RWPE2 (cell line): ENCODE results near the gene GPR146.
"Not testable (repeated sequence)": the region's sequence is repeated elsewhere in the genome, so short reads cannot be mapped to it uniquely, and the experiment has no call there.

Experiments
- ATAC-seq: fragments of 200-7000 bp; cut with Tn5 transposase; 3 replicates; pipeline ENCODE4 v1.9.1; 2021; ENCODE audit warnings: low read depth
- DNase-seq: peaks from one replicate; pipeline ENCODE4 v3.0.0-alpha.2; 2020; ENCODE audit warnings: low spot score
- H3K27ac ChIP-seq: fragments of 450-650 bp; 2 replicates; pipeline ENCODE4 v1.5.1; 2017; ENCODE audit warnings: mild to moderate bottlenecking; ENCODE audit not compliant: poor library complexity, severe bottlenecking
- H3K27me3 ChIP-seq: fragments of 250-450 bp; sonication (Bioruptor Pico); 2 replicates; pipeline ENCODE4 v1.5.1; 2021; ENCODE audit warnings: mild to moderate bottlenecking, moderate library complexity; ENCODE audit not compliant: insufficient read depth, poor library complexity, severe bottlenecking
- H3K36me3 ChIP-seq: fragments of 250-450 bp; sonication (Bioruptor Pico); 2 replicates; pipeline ENCODE4 v1.5.1; 2020; ENCODE audit warnings: low read depth, mild to moderate bottlenecking, moderate library complexity
- H3K4me1 ChIP-seq: fragments of 250-450 bp; sonication (Bioruptor Pico); 2 replicates; pipeline ENCODE4 v1.5.1; 2021; ENCODE audit warnings: mild to moderate bottlenecking, moderate library complexity; ENCODE audit not compliant: insufficient read depth, poor library complexity, severe bottlenecking
- H3K4me3 ChIP-seq: fragments of 250-450 bp; sonication (Bioruptor Pico); 2 replicates; pipeline ENCODE4 v1.5.1; 2021; ENCODE audit warnings: mild to moderate bottlenecking, moderate library complexity; ENCODE audit not compliant: severe bottlenecking
- H3K9me3 ChIP-seq: fragments of 250-450 bp; sonication (Bioruptor Pico); 2 replicates; pipeline ENCODE4 v1.5.1; 2021; ENCODE audit warnings: mild to moderate bottlenecking, moderate library complexity; ENCODE audit not compliant: severe bottlenecking
- TF ChIP-seq, protein P1 (sequence below): fragments of 450-650 bp; IDR thresholded peaks from one replicate; pipeline ENCODE4 v1.5.1; 2017; ENCODE audit warnings: mild to moderate bottlenecking, moderate library complexity; ENCODE audit not compliant: poor library complexity, severe bottlenecking

GPR146 gene

DNA sequence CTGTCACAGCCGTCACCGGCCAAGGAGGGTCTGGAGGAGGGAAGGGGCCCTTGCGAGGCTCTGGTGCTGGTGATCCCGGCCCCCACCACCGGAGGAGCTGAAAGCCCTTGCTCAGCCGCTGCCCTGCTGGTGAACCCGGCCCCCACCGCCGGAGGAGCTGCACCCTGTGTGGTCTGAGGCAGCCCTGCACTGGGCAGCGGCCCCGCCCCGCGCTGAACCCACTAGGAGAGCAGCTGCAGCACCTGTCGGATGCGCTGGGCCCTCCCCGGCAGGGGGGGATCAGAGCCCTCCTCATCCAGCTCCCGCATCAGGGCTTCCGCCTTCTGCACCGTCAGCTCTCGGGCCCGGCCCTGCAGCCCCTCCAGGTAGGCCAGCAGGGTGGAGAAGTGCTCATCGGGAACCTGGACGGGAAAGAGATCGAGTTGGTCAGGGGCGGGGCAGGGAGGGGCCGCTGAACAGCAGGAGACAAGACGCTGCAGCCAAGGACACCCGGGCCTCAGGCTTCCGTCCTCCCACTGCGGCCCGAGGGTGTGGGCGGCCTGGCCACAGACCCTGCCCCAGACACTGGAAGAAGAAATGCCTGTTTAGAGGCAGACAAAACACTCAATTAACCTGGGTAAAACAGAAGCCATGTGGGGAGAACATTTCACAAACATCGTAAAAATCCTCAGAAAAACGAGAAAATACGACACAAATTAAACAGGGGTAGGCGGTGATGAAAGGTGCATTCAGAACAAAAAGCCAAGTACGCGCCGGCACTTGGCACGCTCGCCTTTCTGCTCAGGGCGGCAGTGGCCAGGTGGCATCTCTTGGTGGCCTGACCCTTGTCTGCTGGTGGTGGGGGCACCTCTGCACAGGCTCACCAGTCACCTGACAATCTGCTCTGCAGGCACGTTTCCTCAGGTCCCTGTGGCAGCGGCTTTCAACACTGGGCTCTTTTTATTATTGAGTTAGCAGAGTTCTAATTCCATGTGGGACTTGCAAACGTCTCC, 46.6 kb upstream of the GPR146 start:
- DNase-seq (no peak), ATAC-seq (no peak)
- no peaks in the 10 kb centered on the region for H3K27me3 ChIP-seq
- H3K9me3 ChIP-seq: no peaks in the 10 kb centered on the region
- H3K27ac ChIP-seq: no peak overlapping the region
- TF ChIP-seq, protein P1, sequence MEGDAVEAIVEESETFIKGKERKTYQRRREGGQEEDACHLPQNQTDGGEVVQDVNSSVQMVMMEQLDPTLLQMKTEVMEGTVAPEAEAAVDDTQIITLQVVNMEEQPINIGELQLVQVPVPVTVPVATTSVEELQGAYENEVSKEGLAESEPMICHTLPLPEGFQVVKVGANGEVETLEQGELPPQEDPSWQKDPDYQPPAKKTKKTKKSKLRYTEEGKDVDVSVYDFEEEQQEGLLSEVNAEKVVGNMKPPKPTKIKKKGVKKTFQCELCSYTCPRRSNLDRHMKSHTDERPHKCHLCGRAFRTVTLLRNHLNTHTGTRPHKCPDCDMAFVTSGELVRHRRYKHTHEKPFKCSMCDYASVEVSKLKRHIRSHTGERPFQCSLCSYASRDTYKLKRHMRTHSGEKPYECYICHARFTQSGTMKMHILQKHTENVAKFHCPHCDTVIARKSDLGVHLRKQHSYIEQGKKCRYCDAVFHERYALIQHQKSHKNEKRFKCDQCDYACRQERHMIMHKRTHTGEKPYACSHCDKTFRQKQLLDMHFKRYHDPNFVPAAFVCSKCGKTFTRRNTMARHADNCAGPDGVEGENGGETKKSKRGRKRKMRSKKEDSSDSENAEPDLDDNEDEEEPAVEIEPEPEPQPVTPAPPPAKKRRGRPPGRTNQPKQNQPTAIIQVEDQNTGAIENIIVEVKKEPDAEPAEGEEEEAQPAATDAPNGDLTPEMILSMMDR: no peak
- H3K4me1 ChIP-seq: no peaks in the 10 kb centered on the region
- no peak overlapping the region for H3K4me3 ChIP-seq
- H3K36me3 ChIP-seq: peaks cover 9% of the 10 kb centered on the region; the same call in 1 of the 2 replicates

DNA sequence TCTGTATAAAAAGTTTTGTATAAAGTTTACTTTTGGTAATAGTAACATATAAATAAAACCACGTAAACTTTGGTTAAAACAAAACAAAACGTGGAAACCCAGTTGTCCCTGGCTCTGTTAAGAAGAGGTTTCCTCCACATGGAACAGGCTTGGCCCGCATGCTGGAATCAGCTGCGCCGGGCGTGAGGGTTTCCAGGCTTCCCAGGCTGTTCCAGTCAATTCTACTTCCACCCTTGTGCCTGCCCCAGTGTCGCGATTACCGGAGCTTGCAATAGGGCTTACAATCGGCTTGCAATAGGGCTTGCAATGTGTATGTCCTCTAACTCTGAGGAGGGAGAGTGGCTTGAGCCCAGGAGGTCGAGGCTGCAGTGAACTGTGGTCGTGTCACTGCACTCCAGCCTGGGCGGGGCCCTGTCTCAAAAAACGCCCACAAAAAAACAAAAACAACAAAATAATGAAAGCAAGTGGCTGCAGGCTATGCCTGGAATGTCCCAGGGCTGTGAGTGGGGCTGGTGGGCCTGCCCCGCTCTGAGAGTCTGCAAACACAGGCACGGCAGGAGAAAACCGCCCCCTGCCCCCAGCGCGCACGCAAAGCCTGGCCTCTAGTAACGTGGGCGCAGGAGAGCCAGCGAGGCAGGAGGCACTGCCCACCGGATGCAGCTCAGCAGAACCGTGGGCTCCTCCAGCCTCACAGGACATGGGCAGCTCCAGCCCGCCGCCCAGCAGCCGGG, 45.0 kb upstream of the GPR146 start:
- H3K27ac ChIP-seq: no peak overlapping the region
- no peak overlapping the region for H3K4me3 ChIP-seq
- TF ChIP-seq, protein P1: no peak
- no peak for ATAC-seq
- no peak for DNase-seq
- no peaks in the 10 kb centered on the region for H3K27me3 ChIP-seq
- H3K4me1 ChIP-seq: no peaks in the 10 kb centered on the region
- no peaks in the 10 kb centered on the region for H3K9me3 ChIP-seq
- peaks cover 9% of the 10 kb centered on the region; the same call in 1 of the 2 replicates for H3K36me3 ChIP-seq

DNA sequence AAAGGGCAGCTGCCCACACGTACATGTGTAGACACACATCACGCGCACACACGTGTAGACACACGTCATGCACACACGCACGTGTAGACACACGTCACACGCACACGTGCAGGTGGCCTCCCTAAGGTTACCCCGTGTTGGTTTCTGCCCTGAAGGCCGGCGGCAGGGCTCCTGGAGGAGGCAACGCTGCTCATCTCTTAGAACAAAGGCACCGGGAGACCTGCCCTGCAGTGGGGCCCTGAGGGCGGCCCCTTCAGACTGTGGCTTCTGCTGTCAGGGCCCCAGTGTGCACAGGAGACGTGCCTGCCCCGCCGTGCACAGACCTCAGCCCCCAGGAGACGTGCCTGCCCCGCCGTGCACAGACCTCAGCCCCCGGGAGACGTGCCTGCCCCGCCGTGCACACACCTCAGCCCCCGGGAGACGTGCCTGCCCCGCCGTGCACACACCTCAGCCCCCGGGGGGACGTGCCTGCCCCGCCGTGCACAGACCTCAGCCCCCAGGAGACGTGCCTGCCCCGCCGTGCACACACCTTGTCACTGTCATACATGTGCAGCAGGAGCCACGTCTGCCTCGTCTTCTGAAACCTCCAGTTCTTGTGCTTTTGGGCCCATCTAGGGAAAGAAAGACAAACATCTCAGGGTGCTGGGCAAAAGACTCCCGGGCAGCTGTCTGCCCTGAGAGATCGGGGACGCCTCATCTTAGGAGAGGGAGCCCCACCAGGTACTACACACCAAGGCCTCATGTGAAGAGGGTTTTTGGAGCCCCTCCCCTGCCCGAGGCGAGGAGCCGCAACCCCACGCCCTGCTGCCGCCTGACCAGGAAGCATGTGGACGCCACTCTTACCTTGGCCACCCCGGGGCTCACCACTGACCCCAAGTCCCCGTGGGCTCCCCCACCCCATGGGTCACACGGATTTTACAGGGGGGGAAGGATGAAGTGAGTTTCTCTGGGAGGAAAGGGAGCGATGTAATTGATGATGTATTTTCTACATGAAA, 44.1 kb upstream of the GPR146 start:
- DNase-seq: no peak

DNA sequence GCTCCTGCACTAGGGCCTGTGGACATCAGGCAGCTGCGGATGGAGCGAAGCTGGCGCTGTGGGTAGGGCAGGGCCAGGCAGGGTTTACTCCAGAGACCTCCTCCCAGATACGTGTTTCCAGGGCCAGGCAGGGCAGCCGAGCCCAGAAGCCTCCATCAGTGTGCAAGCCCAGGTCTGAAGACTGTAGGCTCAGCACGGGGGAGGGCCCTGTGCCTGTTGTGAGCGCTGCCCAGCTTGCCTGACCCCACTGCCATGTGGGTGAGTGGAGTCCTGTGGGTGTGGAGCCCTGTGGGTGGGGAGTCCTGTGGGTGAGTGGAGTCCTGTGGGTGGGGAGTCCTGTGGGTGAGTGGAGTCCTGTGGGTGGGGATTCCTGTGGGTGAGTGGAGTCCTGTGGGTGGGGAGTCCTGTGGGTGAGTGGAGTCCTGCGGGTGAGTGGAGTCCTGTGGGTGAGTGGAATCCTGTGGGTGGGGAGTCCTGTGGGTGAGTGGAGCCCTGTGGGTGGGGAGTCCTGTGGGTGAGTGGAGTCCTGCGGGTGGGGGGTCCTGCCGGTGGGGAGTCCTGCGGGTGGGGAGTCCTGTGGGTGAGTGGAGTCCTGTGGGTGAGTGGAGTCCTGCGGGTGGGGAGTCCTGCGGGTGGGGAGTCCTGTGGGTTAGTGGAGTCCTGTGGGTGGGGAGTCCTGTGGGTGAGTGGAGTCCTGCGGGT, 43.1 kb upstream of the GPR146 start:
- not testable (repeated sequence) for H3K27me3 ChIP-seq, H3K36me3 ChIP-seq, H3K4me3 ChIP-seq, H3K4me1 ChIP-seq, DNase-seq, H3K9me3 ChIP-seq, H3K27ac ChIP-seq
- ATAC-seq: peak; percentile 22; the same call in 1 of the 3 replicates

More for the DNA sequence above, 44.1 kb upstream of the GPR146 start:
- Histone ChIP-seq H3K36me3 (peaks cover 9% of the 10 kb centered on the region; the same call in 1 of the 2 replicates), H3K9me3 (no peaks in the 10 kb centered on the region), H3K27ac (no peak overlapping the region), H3K4me3 (no peak overlapping the region), H3K4me1 (no peaks in the 10 kb centered on the region), H3K27me3 (no peaks in the 10 kb centered on the region)
- TF ChIP-seq, protein P1: no peak
- no peak for ATAC-seq

DNA sequence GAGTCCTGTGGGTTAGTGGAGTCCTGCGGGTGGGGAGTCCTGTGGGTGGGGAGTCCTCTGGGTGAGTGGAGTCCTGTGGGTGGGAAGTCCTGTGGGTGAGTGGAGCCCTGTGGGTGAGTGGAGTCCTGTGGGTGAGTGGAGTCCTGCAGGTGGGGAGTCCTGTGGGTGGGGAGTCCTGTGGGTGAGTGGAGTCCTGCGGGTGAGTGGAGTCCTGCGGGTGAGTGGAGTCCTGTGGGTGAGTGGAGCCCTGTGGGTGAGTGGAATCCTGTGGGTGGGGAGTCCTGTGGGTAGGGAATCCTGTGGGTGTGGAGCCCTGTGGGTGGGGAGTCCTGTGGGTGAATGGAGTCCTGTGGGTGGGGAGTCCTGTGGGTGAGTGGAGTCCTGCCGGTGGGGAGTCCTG, 42.3 kb upstream of the GPR146 start:
- not testable (repeated sequence) for DNase-seq, H3K27ac ChIP-seq, ATAC-seq, H3K27me3 ChIP-seq, H3K36me3 ChIP-seq, H3K4me1 ChIP-seq, H3K9me3 ChIP-seq, H3K4me3 ChIP-seq

DNA sequence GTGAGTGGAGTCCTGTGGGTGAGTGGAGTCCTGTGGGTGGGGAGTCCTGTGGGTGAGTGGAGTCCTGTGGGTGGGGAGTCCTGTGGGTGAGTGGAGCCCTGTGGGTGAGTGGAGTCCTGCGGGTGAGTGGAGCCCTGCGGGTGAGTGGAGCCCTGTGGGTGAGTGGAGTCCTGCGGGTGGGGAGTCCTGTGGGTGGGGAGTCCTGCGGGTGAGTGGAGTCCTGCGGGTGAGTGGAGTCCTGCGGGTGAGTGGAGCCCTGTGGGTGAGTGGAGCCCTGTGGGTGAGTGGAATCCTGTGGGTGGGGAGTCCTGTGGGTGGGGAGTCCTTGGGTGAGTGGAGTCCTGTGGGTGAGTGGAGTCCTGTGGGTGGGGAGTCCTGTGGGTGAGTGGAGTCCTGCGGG, 41.9 kb upstream of the GPR146 start:
- H3K9me3 ChIP-seq, H3K4me3 ChIP-seq, H3K4me1 ChIP-seq, H3K36me3 ChIP-seq, DNase-seq, H3K27me3 ChIP-seq, H3K27ac ChIP-seq, ATAC-seq: not testable (repeated sequence)
